OCI-LY7 (cell line): ENCODE data around the gene CXCL11. TPM values are rescaled to one million over a fixed set of nuclear protein-coding genes. Genes with fewer than 3 reads are reported as not detected.

ENCODE experiments used
- BruUV-seq: library from RNA; stranded (reverse); fragments of 400-500 nt; replicated peaks from 2 replicates; lab custom pipeline; 2021; lab: Mats Ljungman, UMichigan
- CTCF ChIA-PET: fragments of 300-600 bp; sonication (Branson Sonifier 250); formaldehyde crosslinking; loops from one replicate; lab custom pipeline; 2022; ENCODE audit warnings: antibody characterized with exemption; ENCODE audit not compliant: unreplicated experiment; lab: Charles Lee
- POLR2A ChIA-PET: fragments of 300-600 bp; sonication (Branson Sonifier 250); formaldehyde crosslinking; loops from one replicate; lab custom pipeline; 2022; ENCODE audit warnings: antibody characterized with exemption; lab: Charles Lee
- DNase-seq: peaks from one replicate; pipeline ENCODE4 v3.0.0-alpha.2; 2015; ENCODE audit warnings: low spot score
- H2AFZ ChIP-seq: fragments of 200-600 bp; sonication (generic), shearing (Covaris generic); 2 replicates; pipeline ENCODE4 v1.6.1; 2014; ENCODE audit warnings: mild to moderate bottlenecking, antibody characterized with exemption, low read length, moderate library complexity
- H3K27ac ChIP-seq: fragments of 200-600 bp; sonication (generic); 2 replicates; pipeline ENCODE4 v1.5.1; 2014; ENCODE audit warnings: mixed run types, low read depth, mild to moderate bottlenecking, moderate library complexity, low read length, inconsistent platforms; ENCODE audit not compliant: poor library complexity, severe bottlenecking
- H3K36me3 ChIP-seq: fragments of 200-600 bp; sonication (generic); 2 replicates; pipeline ENCODE4 v1.6.1; 2014; ENCODE audit warnings: mild to moderate bottlenecking, antibody characterized with exemption, low read length, moderate library complexity, mixed read lengths; ENCODE audit not compliant: insufficient read depth
- H3K4me1 ChIP-seq: fragments of 200-600 bp; sonication (generic); 2 replicates; pipeline ENCODE4 v1.5.1; 2014; ENCODE audit warnings: mild to moderate bottlenecking, low read length; ENCODE audit not compliant: insufficient read depth, poor library complexity, severe bottlenecking
- H3K4me2 ChIP-seq: fragments of 200-600 bp; sonication (generic); 2 replicates; pipeline ENCODE4 v1.6.1; 2014; ENCODE audit warnings: mild to moderate bottlenecking, low read length
- H3K4me3 ChIP-seq: fragments of 200-600 bp; sonication (generic); 2 replicates; pipeline ENCODE4 v1.5.1; 2014; ENCODE audit warnings: mild to moderate bottlenecking, low read depth, low read length; ENCODE audit not compliant: poor library complexity, severe bottlenecking
- H3K79me2 ChIP-seq: fragments of 200-600 bp; sonication (generic); 2 replicates; pipeline ENCODE4 v1.6.1; 2016; ENCODE audit warnings: low read depth, mild to moderate bottlenecking, low read length, moderate library complexity, mixed read lengths; ENCODE audit not compliant: insufficient read depth
- H3K9me2 ChIP-seq: fragments of 200-600 bp; sonication (generic); 2 replicates; pipeline ENCODE4 v1.6.1; 2016; ENCODE audit warnings: mild to moderate bottlenecking, low read length, mixed read lengths; ENCODE audit not compliant: insufficient read depth
- H3K9me3 ChIP-seq: fragments of 200-600 bp; sonication (generic); 2 replicates; pipeline ENCODE4 v1.6.1; 2014; ENCODE audit warnings: mild to moderate bottlenecking, mixed run types, low read length, mixed read lengths
- H4K20me1 ChIP-seq: fragments of 200-600 bp; sonication (generic); 2 replicates; pipeline ENCODE4 v1.6.1; 2014; ENCODE audit warnings: mild to moderate bottlenecking, antibody characterized with exemption, low read length, moderate library complexity, mixed read lengths; ENCODE audit not compliant: insufficient read depth
- CTCF ChIP-seq: fragments of 200-600 bp; sonication (generic); conservative IDR thresholded peaks from 2 replicates; pipeline ENCODE4 v1.5.1; 2014; ENCODE audit warnings: mild to moderate bottlenecking, antibody characterized with exemption, low read length, moderate library complexity, mixed read lengths
- EZH2phosphoT487 ChIP-seq: fragments of 200-600 bp; sonication (generic); IDR thresholded peaks from 2 replicates; pipeline ENCODE4 v1.6.1; 2018; ENCODE audit warnings: low read depth, borderline replicate concordance, mild to moderate bottlenecking, mixed run types, antibody characterized with exemption, low read length, moderate library complexity, mixed read lengths
- intact Hi-C: fragments of 100-400 bp; cut with micrococcal nuclease; formaldehyde crosslinking; loops from one replicate; pipeline ENCODE4 v1.10.0; 2022; ENCODE audit not compliant: unreplicated experiment
- total RNA-seq, 2 experiments: library from RNA; depleted of rRNA in 1 of 2; stranded (reverse); fragments of >200 nt in 1 of 2; shearing (Covaris generic) in 1 of 2; gene quantifications; 2 replicates each; pipeline ENCODE4 v1.2.3, GENCODE V29; 2014 to 2022

The CXCL11 gene
- total RNA-seq, 2 experiments from 2014 or later, result 0.40 TPM; not detected in 1

GRCh38 chr4:75997946-75998345 lies 37.9 kb downstream of the CXCL11 start:
- intact Hi-C loops, result no loop called here
- no peak overlapping the region for H2AFZ ChIP-seq

GRCh38 chr4:75997081-75997480 lies 38.8 kb downstream of the CXCL11 start:
- no peak overlapping the region for H2AFZ ChIP-seq
- H3K9me3 ChIP-seq, result no peaks in the 10 kb centered on the region
- intact Hi-C loops, result no loop called here
- H3K4me2 ChIP-seq, result no peak overlapping the region
- H3K36me3 ChIP-seq, result no peaks in the 10 kb centered on the region
- no peak for DNase-seq
- POLR2A ChIA-PET, result interaction anchor here (1.0 to 1.4 kb wide), 2 partner anchors 13 to 40 kb away, joined by 4 to 5 read pairs; no protein-coding TSS in a partner anchor
- no peak for TF ChIP-seq EZH2phosphoT487
- no peak for TF ChIP-seq CTCF
- H3K4me3 ChIP-seq, result no peak overlapping the region
- no peaks in the 10 kb centered on the region for H4K20me1 ChIP-seq
- H3K4me1 ChIP-seq, result no peaks in the 10 kb centered on the region
- BruUV-seq, result no TSS peak
- H3K27ac ChIP-seq, result no peak overlapping the region
- no peaks in the 10 kb centered on the region for H3K79me2 ChIP-seq
- no peaks in the 10 kb centered on the region for H3K9me2 ChIP-seq
- CTCF ChIA-PET, result no interaction called here

More at GRCh38 chr4:75997946-75998345, 37.9 kb downstream of the CXCL11 start:
- Histone ChIP-seq H3K9me3 (no peaks in the 10 kb centered on the region), H4K20me1 (no peaks in the 10 kb centered on the region), H3K4me3 (no peak overlapping the region), H3K4me1 (no peaks in the 10 kb centered on the region), H3K27ac (no peak overlapping the region), H3K4me2 (no peak overlapping the region), H3K79me2 (no peaks in the 10 kb centered on the region), H3K36me3 (no peaks in the 10 kb centered on the region), H3K9me2 (no peaks in the 10 kb centered on the region)
- POLR2A ChIA-PET, result no interaction called here
- no peak for TF ChIP-seq CTCF
- no peak for TF ChIP-seq EZH2phosphoT487
- no peak for DNase-seq
- CTCF ChIA-PET, result no interaction called here
- no TSS peak for BruUV-seq

- Histone ChIP-seq H3K36me3 (no peaks in the 10 kb centered on the region), H3K4me3 (no peak overlapping the region), H2AFZ (no peak overlapping the region), H3K27ac (no peak overlapping the region), H3K9me2 (no peaks in the 10 kb centered on the region), H3K4me2 (no peak overlapping the region), H4K20me1 (no peaks in the 10 kb centered on the region), H3K79me2 (peaks cover under 1% of the 10 kb centered on the region; the same call in 1 of the 2 replicates), H3K9me3 (no peaks in the 10 kb centered on the region), H3K4me1 (no peaks in the 10 kb centered on the region)
- POLR2A ChIA-PET, result interaction anchor here (0.6 to 1.4 kb wide), 2 partner anchors 11 to 453 kb away, joined by 3 to 4 read pairs; no protein-coding TSS in a partner anchor
- no TSS peak for BruUV-seq
- CTCF ChIA-PET, result interaction anchor here (0.5 kb wide), 1 partner anchor 507 kb away, joined by 3 read pairs; no protein-coding TSS in a partner anchor
- intact Hi-C loops, result loop anchor here (1.0 kb wide), 1 partner anchor 72 kb away; no protein-coding TSS in a partner anchor
- DNase-seq, result peak; percentile 68
- TF ChIP-seq CTCF, result peak; percentile 75
- TF ChIP-seq EZH2phosphoT487, result no peak
Measured at GRCh38 chr4:75995727-75996126, 40.1 kb downstream of the CXCL11 start.
